ENCODE data around the gene SREBF2. TPM values are rescaled to one million over a fixed set of nuclear protein-coding genes. Genes with fewer than 3 reads are reported as not detected.
A peak's percentile ranks its signal among the peaks of the same experiment; 100 is the strongest.

Gene SREBF2
- total and polyA plus RNA-seq, 2 of the 8 experiments (the other 6 are each of a cell fraction or from before 2014, with no cell fraction given), result 125 to 144 TPM

MicroRNAs within 50 kb of the gene (microRNA counts, 767-probe panel; counts per million panel counts)
- 879 counts per million, percentile 95 among the panel's probes with 10 or more counts for microRNA hsa-miR-33a-5p

Small RNA genes within 50 kb of the gene (microRNA-seq; reads per million reads assigned to microRNA genes)
- gene MIR33A (ENCODE audit: borderline microRNAs expressed in 2 of 2, borderline number of aligned reads in 2 of 2, borderline replicate concordance in 1 of 2), result 11.3 to 75.5 reads per million in 2 experiments

Small RNA genes within 50 kb of the gene (small RNA-seq; reads per million reads assigned to genes)
- 67.7 reads per million, percentile 97 among the genes with 10 or more reads in this experiment for gene MIR33A (ENCODE audit: insufficient read depth)

Other genes with a start within 250 kb of the SREBF2 start
- gene PMM1, start 243.3 kb upstream of the SREBF2 start, total RNA-seq (2021; fragmentation: NEBNext Ultra II Directional; extraction: Animal tissue kit (Norgen Biotek cat#: 25700)), result 10.8 and 11.3 TPM in 2 replicates
- gene PMM1, start 243.3 kb upstream of the SREBF2 start, polyA plus RNA-seq (2011; rRNA removed), result 20.0 and 27.3 TPM in 2 replicates
- gene DESI1, start 212.1 kb upstream of the SREBF2 start, total RNA-seq (2021; fragmentation: NEBNext Ultra II Directional; extraction: Animal tissue kit (Norgen Biotek cat#: 25700)), result 33.7 and 34.3 TPM in 2 replicates
- gene DESI1, start 212.1 kb upstream of the SREBF2 start, polyA plus RNA-seq (2011; rRNA removed), result 27.6 and 31.2 TPM in 2 replicates
- gene XRCC6, start 211.8 kb upstream of the SREBF2 start, total RNA-seq (2021; fragmentation: NEBNext Ultra II Directional; extraction: Animal tissue kit (Norgen Biotek cat#: 25700)), result 488 and 490 TPM in 2 replicates
- 150 and 157 TPM in 2 replicates for gene XRCC6, start 211.8 kb upstream of the SREBF2 start, polyA plus RNA-seq (2011; rRNA removed)
- 214 and 241 TPM in 2 replicates for gene SNU13, start 144.2 kb upstream of the SREBF2 start, total RNA-seq (2021; fragmentation: NEBNext Ultra II Directional; extraction: Animal tissue kit (Norgen Biotek cat#: 25700))
- 227 and 281 TPM in 2 replicates for gene SNU13, start 144.2 kb upstream of the SREBF2 start, polyA plus RNA-seq (2011; rRNA removed)
- 0.36 and 0.54 TPM in 2 replicates for gene MEI1, start 133.6 kb upstream of the SREBF2 start, total RNA-seq (2021; fragmentation: NEBNext Ultra II Directional; extraction: Animal tissue kit (Norgen Biotek cat#: 25700))
- 0.27 and 0.38 TPM in 2 replicates for gene MEI1, start 133.6 kb upstream of the SREBF2 start, polyA plus RNA-seq (2011; rRNA removed)
- gene CCDC134, start 32.4 kb upstream of the SREBF2 start, total RNA-seq (2021; fragmentation: NEBNext Ultra II Directional; extraction: Animal tissue kit (Norgen Biotek cat#: 25700)), result 20.0 and 21.4 TPM in 2 replicates
- gene CCDC134, start 32.4 kb upstream of the SREBF2 start, polyA plus RNA-seq (2011; rRNA removed), result 7.7 and 10.3 TPM in 2 replicates
- gene SHISA8, start 82.0 kb downstream of the SREBF2 start, total RNA-seq (2021; fragmentation: NEBNext Ultra II Directional; extraction: Animal tissue kit (Norgen Biotek cat#: 25700)), result 0.89 and 0.90 TPM in 2 replicates
- 0.14 and 0.35 TPM in 2 replicates for gene SHISA8, start 82.0 kb downstream of the SREBF2 start, polyA plus RNA-seq (2011; rRNA removed)
- gene TNFRSF13C, start 93.7 kb downstream of the SREBF2 start, total RNA-seq (2021; fragmentation: NEBNext Ultra II Directional; extraction: Animal tissue kit (Norgen Biotek cat#: 25700)), result 1.8 and 2.0 TPM in 2 replicates
- 1.4 TPM in 2 replicates for gene TNFRSF13C, start 93.7 kb downstream of the SREBF2 start, polyA plus RNA-seq (2011; rRNA removed)
- gene CENPM, start 114.0 kb downstream of the SREBF2 start, total RNA-seq (2021; fragmentation: NEBNext Ultra II Directional; extraction: Animal tissue kit (Norgen Biotek cat#: 25700)), result 30.0 and 32.0 TPM in 2 replicates
- gene CENPM, start 114.0 kb downstream of the SREBF2 start, polyA plus RNA-seq (2011; rRNA removed), result 80.4 and 94.6 TPM in 2 replicates
- gene SEPTIN3, start 136.3 kb downstream of the SREBF2 start, total RNA-seq (2021; fragmentation: NEBNext Ultra II Directional; extraction: Animal tissue kit (Norgen Biotek cat#: 25700)), result 38.9 and 39.1 TPM in 2 replicates
- 39.7 and 52.9 TPM in 2 replicates for gene SEPTIN3, start 136.3 kb downstream of the SREBF2 start, polyA plus RNA-seq (2011; rRNA removed)
- gene WBP2NL, start 165.7 kb downstream of the SREBF2 start, total RNA-seq (2021; fragmentation: NEBNext Ultra II Directional; extraction: Animal tissue kit (Norgen Biotek cat#: 25700)), result not detected in 2 replicates
- gene WBP2NL, start 165.7 kb downstream of the SREBF2 start, polyA plus RNA-seq (2011; rRNA removed), result not detected in 2 replicates
- gene NAGA, start 237.7 kb downstream of the SREBF2 start, total RNA-seq (2021; fragmentation: NEBNext Ultra II Directional; extraction: Animal tissue kit (Norgen Biotek cat#: 25700)), result 14.7 and 14.8 TPM in 2 replicates
- 30.7 and 39.5 TPM in 2 replicates for gene NAGA, start 237.7 kb downstream of the SREBF2 start, polyA plus RNA-seq (2011; rRNA removed)
- 7.4 and 8.0 TPM in 2 replicates for gene PHETA2, start 241.1 kb downstream of the SREBF2 start, total RNA-seq (2021; fragmentation: NEBNext Ultra II Directional; extraction: Animal tissue kit (Norgen Biotek cat#: 25700))
- gene PHETA2, start 241.1 kb downstream of the SREBF2 start, polyA plus RNA-seq (2011; rRNA removed), result 7.6 and 8.4 TPM in 2 replicates
- gene SMDT1, start 246.6 kb downstream of the SREBF2 start, total RNA-seq (2021; fragmentation: NEBNext Ultra II Directional; extraction: Animal tissue kit (Norgen Biotek cat#: 25700)), result 35.6 and 36.0 TPM in 2 replicates
- gene SMDT1, start 246.6 kb downstream of the SREBF2 start, polyA plus RNA-seq (2011; rRNA removed), result 34.9 and 40.7 TPM in 2 replicates

Measured in H1 (cell line).